Sigmoid colon (tissue), 7 donors: Measurements from ENCODE around the gene PPP1R14D. TPM values are rescaled to one million over a fixed set of nuclear protein-coding genes. Genes with fewer than 3 reads are reported as not detected.

ENCODE experiments used
- DNase-seq: peaks from one replicate; pipeline ENCODE4 v3.0.0-alpha.2; 2019
- H3K27ac ChIP-seq, 4 donors: fragments of 200-600 bp; sonication (generic); one replicate each; pipeline ENCODE4 v1.5.1; 2016 to 2019; ENCODE audit warnings: mild to moderate bottlenecking in 1 of 4
- H3K27me3 ChIP-seq, 3 donors: fragments of 200-600 bp; sonication (generic); one replicate each; pipeline ENCODE4 v1.5.1; 2019; ENCODE audit warnings: mild to moderate bottlenecking in 1 of 3
- H3K36me3 ChIP-seq, 4 donors: fragments of 200-600 bp; sonication (generic); one replicate each; pipeline ENCODE4 v1.5.1; 2016 to 2019
- H3K4me1 ChIP-seq, 4 donors: fragments of 200-600 bp; sonication (generic); one replicate each; pipeline ENCODE4 v1.5.1; 2017 to 2019
- H3K4me3 ChIP-seq, 4 donors: fragments of 200-600 bp; sonication (generic); one replicate each; pipeline ENCODE4 v1.5.1; 2017 to 2019; ENCODE audit warnings: mild to moderate bottlenecking in 2 of 4, moderate library complexity in 1 of 4
- H3K9me3 ChIP-seq, 4 donors: fragments of 200-600 bp in 3 of 4; sonication (generic) in 3 of 4; one replicate each; pipeline versions ENCODE4 v1.5.1 to v1.6.1; 2013 to 2019
- CTCF ChIP-seq, 4 experiments: fragments of 450-650 bp in 3 of 4; fragments of 200-600 bp in 1 of 4; IDR thresholded peaks; one replicate each; pipeline ENCODE4 v1.5.1; 2016 to 2019; ENCODE audit warnings: antibody characterized with exemption in 4 of 4, mild to moderate bottlenecking in 3 of 4, moderate library complexity in 2 of 4
- EP300 ChIP-seq, 4 donors: sonication (generic); formaldehyde crosslinking; IDR thresholded peaks; one replicate each; pipeline ENCODE4 v1.6.1; 2017; ENCODE audit warnings: antibody characterized with exemption in 4 of 4
- POLR2A ChIP-seq, 2 donors: fragments of 450-650 bp; IDR thresholded peaks; one replicate each; pipeline ENCODE4 v1.6.1; 2016; ENCODE audit warnings: antibody characterized with exemption in 2 of 2, mild to moderate bottlenecking in 2 of 2, moderate library complexity in 2 of 2
- POLR2AphosphoS5 ChIP-seq, 4 donors: sonication (generic); formaldehyde crosslinking; IDR thresholded peaks; one replicate each; pipeline ENCODE4 v1.6.1; 2017; ENCODE audit warnings: antibody characterized with exemption in 4 of 4
- WGBS, 2 donors: extraction: QIAGEN DNeasy Blood & Tissue Kit; methylation state at CpG; one replicate each; pipeline ENCODE4 v1.1.7; 2013; 5-methylcytosine and 5-hydroxymethylcytosine counted together
- intact Hi-C: fragments of 100-400 bp; cut with DNase I; formaldehyde crosslinking; loops from one replicate; pipeline ENCODE4 v1.15.1; 2023
- polyA plus RNA-seq, 3 donors: library from polyadenylated mRNA; stranded (reverse); fragments of 200-250 nt; gene quantifications; one replicate each; pipeline ENCODE4 v1.2.3, GENCODE V29; 2013
- total RNA-seq, 4 donors: library from RNA; depleted of rRNA; stranded (reverse); fragments of >200 nt; gene quantifications; one replicate each; pipeline ENCODE4 v1.1.0, GENCODE V29; 2016
- donor health status: healthy with polysubstance abuse.
- donor health status: Bipolar disorder and iron deficiency.
- donor health status: healthy.

PPP1R14D gene
- total and polyA plus RNA-seq, 7 donors: 211 to 395 (median 212) TPM; not detected in 4

GRCh38 chr15:40773496-40773895 lies 55.0 kb downstream of the PPP1R14D start:
- H3K4me1 ChIP-seq: peaks cover 0 to 17% (median 13%) of the 10 kb centered on the region in 4 donors
- TF ChIP-seq CTCF (IDR thresholded peaks at IDR 0.05) (no peak), EP300 (IDR thresholded peaks at IDR 0.05) (no peak), POLR2AphosphoS5 (IDR thresholded peaks at IDR 0.05) (no peak)
- no peaks in the 10 kb centered on the region for H3K27me3 ChIP-seq
- no peak overlapping the region for H3K4me3 ChIP-seq
- peaks cover 25 to 81% (median 43%) of the 10 kb centered on the region in 4 donors for H3K36me3 ChIP-seq
- no peaks in the 10 kb centered on the region for H3K9me3 ChIP-seq
- no peak for DNase-seq
- 88 to 92% methylated on average over 8 of the region's 8 CpGs for WGBS, 2 donors
- intact Hi-C loops: no loop called here
- H3K27ac ChIP-seq: no peak overlapping the region

GRCh38 chr15:40772014-40772413 lies 56.5 kb downstream of the PPP1R14D start:
- no peak for DNase-seq
- 88 to 94% methylated on average over 13 of the region's 13 CpGs for WGBS, 2 donors
- intact Hi-C loops: no loop called here
- no peak overlapping the region for H3K27ac ChIP-seq
- H3K27me3 ChIP-seq: no peaks in the 10 kb centered on the region
- no peak for TF ChIP-seq POLR2A (IDR thresholded peaks at IDR 0.05)
- no peak for TF ChIP-seq EP300 (IDR thresholded peaks at IDR 0.05)
- TF ChIP-seq CTCF (IDR thresholded peaks at IDR 0.05): no peak
- no peak for TF ChIP-seq POLR2AphosphoS5 (IDR thresholded peaks at IDR 0.05)
- H3K9me3 ChIP-seq: no peaks in the 10 kb centered on the region
- no peak overlapping the region for H3K4me3 ChIP-seq
- peaks cover 24 to 70% (median 45%) of the 10 kb centered on the region in 4 donors for H3K36me3 ChIP-seq
- H3K4me1 ChIP-seq: peaks cover 0 to 17% (median 13%) of the 10 kb centered on the region in 4 donors

DNA sequence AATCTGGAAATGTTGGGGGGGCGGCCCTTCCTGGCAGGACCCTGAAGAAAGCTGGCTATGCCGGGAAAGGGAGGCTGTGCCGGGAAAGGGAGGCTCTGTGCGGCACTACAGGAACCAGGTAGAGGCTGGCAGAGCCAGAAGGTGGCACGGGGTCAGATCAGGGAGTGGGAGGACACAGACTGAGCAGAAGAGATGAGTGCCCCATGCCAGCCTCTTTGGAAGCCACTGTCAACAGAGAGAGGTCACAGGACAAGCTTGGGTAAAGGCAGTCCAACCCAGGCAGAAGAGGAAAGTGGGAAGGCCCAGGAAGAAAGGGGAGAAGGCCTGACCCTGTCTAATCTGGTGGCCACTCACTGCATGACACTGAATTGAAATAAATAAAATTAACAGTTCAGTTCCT lies 57.3 kb downstream of the PPP1R14D start:
- H3K27me3 ChIP-seq: no peaks in the 10 kb centered on the region
- H3K27ac ChIP-seq: no peak overlapping the region
- H3K9me3 ChIP-seq: no peaks in the 10 kb centered on the region
- peaks cover 18 to 62% (median 38%) of the 10 kb centered on the region in 4 donors for H3K36me3 ChIP-seq
- intact Hi-C loops: no loop called here
- WGBS, 2 donors: 95 to 97% methylated on average over 5 of the region's 5 CpGs
- no peak for TF ChIP-seq EP300 (IDR thresholded peaks at IDR 0.05)
- TF ChIP-seq POLR2A (IDR thresholded peaks at IDR 0.05): no peak
- no peak for TF ChIP-seq CTCF (IDR thresholded peaks at IDR 0.05)
- TF ChIP-seq POLR2AphosphoS5 (IDR thresholded peaks at IDR 0.05): no peak
- no peak overlapping the region for H3K4me3 ChIP-seq
- peaks cover 0 to 17% (median 13%) of the 10 kb centered on the region in 4 donors for H3K4me1 ChIP-seq
- no peak for DNase-seq

GRCh38 chr15:40770147-40770721 lies 58.3 kb downstream of the PPP1R14D start:
- DNase-seq: no peak
- WGBS, 2 donors: 22 to 45% methylated on average over 17 of the region's 17 CpGs
- no peaks in the 10 kb centered on the region for H3K27me3 ChIP-seq
- peak overlapping the region; percentile 31 to 59 (median 48) for H3K27ac ChIP-seq
- no peak for TF ChIP-seq POLR2A (IDR thresholded peaks at IDR 0.05)
- no peak for TF ChIP-seq POLR2AphosphoS5 (IDR thresholded peaks at IDR 0.05)
- TF ChIP-seq CTCF (IDR thresholded peaks at IDR 0.05): no peak
- no peak for TF ChIP-seq EP300 (IDR thresholded peaks at IDR 0.05)
- intact Hi-C loops: no loop called here
- H3K4me1 ChIP-seq: peaks cover 0 to 20% (median 16%) of the 10 kb centered on the region in 4 donors
- no peaks in the 10 kb centered on the region for H3K9me3 ChIP-seq
- no peak overlapping the region for H3K4me3 ChIP-seq
- H3K36me3 ChIP-seq: peaks cover 8 to 52% (median 28%) of the 10 kb centered on the region in 4 donors
